ENCODE measurements around the gene CLEC4G.

CLEC4G gene

GRCh38 chr19:7701654-7702457, 30.1 kb downstream of the CLEC4G start, which contains the start of gene FCER2:
Gene FCER2, minus strand, starts transcription at chr19:7702131. Its CDS starts 2,371 bp downstream, at chr19:7699760.
- DNase-seq, result no peak
- in situ Hi-C loops (cut with HindIII; ENCODE audit: low pct_ligation_motif_present, low pct_unique_long_range_greater_than_20kb, low sequenced_read_pairs), result no loop called here

GRCh38 chr19:7701049-7701653, 30.8 kb downstream of the CLEC4G start:
- in situ Hi-C loops (cut with HindIII; ENCODE audit: low pct_ligation_motif_present, low pct_unique_long_range_greater_than_20kb, low sequenced_read_pairs), result no loop called here
- no peak for DNase-seq

GRCh38 chr19:7699417-7700401, 32.2 kb downstream of the CLEC4G start:
- in situ Hi-C loops (cut with HindIII; ENCODE audit: low pct_ligation_motif_present, low pct_unique_long_range_greater_than_20kb, low sequenced_read_pairs), result no loop called here
- DNase-seq, result no peak

- DNase-seq, result no peak
- in situ Hi-C loops (cut with HindIII; ENCODE audit: low pct_ligation_motif_present, low pct_unique_long_range_greater_than_20kb, low sequenced_read_pairs), result no loop called here
Observed at GRCh38 chr19:7699003-7699402, 32.9 kb downstream of the CLEC4G start.

GRCh38 chr19:7698583-7698982, 33.3 kb downstream of the CLEC4G start:
- DNase-seq, result no peak
- in situ Hi-C loops (cut with HindIII; ENCODE audit: low pct_ligation_motif_present, low pct_unique_long_range_greater_than_20kb, low sequenced_read_pairs), result no loop called here

- no peak for DNase-seq
- in situ Hi-C loops (cut with HindIII; ENCODE audit: low pct_ligation_motif_present, low pct_unique_long_range_greater_than_20kb, low sequenced_read_pairs), result no loop called here
Observed at GRCh38 chr19:7697721-7698287, 34.1 kb downstream of the CLEC4G start.

- in situ Hi-C loops (cut with HindIII; ENCODE audit: low pct_ligation_motif_present, low pct_unique_long_range_greater_than_20kb, low sequenced_read_pairs), result no loop called here
- DNase-seq, result no peak
Observed at GRCh38 chr19:7694499-7694898, 37.4 kb downstream of the CLEC4G start.

GRCh38 chr19:7692417-7693088, 39.4 kb downstream of the CLEC4G start:
- no peak for DNase-seq
- in situ Hi-C loops (cut with HindIII; ENCODE audit: low pct_ligation_motif_present, low pct_unique_long_range_greater_than_20kb, low sequenced_read_pairs), result no loop called here

- no peak for DNase-seq
- in situ Hi-C loops (cut with HindIII; ENCODE audit: low pct_ligation_motif_present, low pct_unique_long_range_greater_than_20kb, low sequenced_read_pairs), result no loop called here
Observed at GRCh38 chr19:7691497-7691896, 40.4 kb downstream of the CLEC4G start.

GRCh38 chr19:7690779-7691258, 41.1 kb downstream of the CLEC4G start:
- no peak for DNase-seq
- in situ Hi-C loops (cut with HindIII; ENCODE audit: low pct_ligation_motif_present, low pct_unique_long_range_greater_than_20kb, low sequenced_read_pairs), result no loop called here

- in situ Hi-C loops (cut with HindIII; ENCODE audit: low pct_ligation_motif_present, low pct_unique_long_range_greater_than_20kb, low sequenced_read_pairs), result no loop called here
- DNase-seq, result no peak
Observed at GRCh38 chr19:7689165-7689564, 42.7 kb downstream of the CLEC4G start.

- in situ Hi-C loops (cut with HindIII; ENCODE audit: low pct_ligation_motif_present, low pct_unique_long_range_greater_than_20kb, low sequenced_read_pairs), result no loop called here
Observed at GRCh38 chr19:7687177-7687576, 44.7 kb downstream of the CLEC4G start.

GRCh38 chr19:7685546-7686445, 46.1 kb downstream of the CLEC4G start:
- in situ Hi-C loops (cut with HindIII; ENCODE audit: low pct_ligation_motif_present, low pct_unique_long_range_greater_than_20kb, low sequenced_read_pairs), result no loop called here

More at GRCh38 chr19:7687177-7687576, 44.7 kb downstream of the CLEC4G start:
- no peak for DNase-seq

GRCh38 chr19:7682175-7682855, 49.6 kb downstream of the CLEC4G start:
- no peak for DNase-seq
- in situ Hi-C loops (cut with HindIII; ENCODE audit: low pct_ligation_motif_present, low pct_unique_long_range_greater_than_20kb, low sequenced_read_pairs), result no loop called here

More at GRCh38 chr19:7685546-7686445, 46.1 kb downstream of the CLEC4G start:
- DNase-seq, result no peak

GRCh38 chr19:7681340-7682174, 50.4 kb downstream of the CLEC4G start:
- in situ Hi-C loops (cut with HindIII; ENCODE audit: low pct_ligation_motif_present, low pct_unique_long_range_greater_than_20kb, low sequenced_read_pairs), result no loop called here
- DNase-seq, result peak; percentile 52
